GM19455 (cell line): Measurements from ENCODE around the gene ANO2.

ENCODE experiments used
- ATAC-seq: cut with Tn5 transposase; IDR thresholded peaks from one replicate; pipeline ENCODE4 v1.9.1; 2021; ENCODE audit not compliant: unreplicated experiment

The ANO2 gene

GRCh38 chr12:5733916-5734315 is 211.1 kb downstream of the ANO2 start:
- ATAC-seq, result no peak

- ATAC-seq, result no peak
These were observed 211.8 kb downstream of the ANO2 start for GRCh38 chr12:5733136-5733755.

- ATAC-seq, result no peak
These were observed 214.1 kb downstream of the ANO2 start for GRCh38 chr12:5730962-5731361.

GRCh38 chr12:5723711-5724252 is 221.3 kb downstream of the ANO2 start:
- ATAC-seq, result no peak

GRCh38 chr12:5723071-5723470 is 222.0 kb downstream of the ANO2 start:
- ATAC-seq, result no peak

GRCh38 chr12:5720381-5721005 is 224.6 kb downstream of the ANO2 start:
- no peak for ATAC-seq

- no peak for ATAC-seq
These were observed 226.4 kb downstream of the ANO2 start for GRCh38 chr12:5718680-5719079.

- no peak for ATAC-seq
These were observed 227.0 kb downstream of the ANO2 start for GRCh38 chr12:5718073-5718472.

GRCh38 chr12:5716976-5717375 is 228.1 kb downstream of the ANO2 start:
- no peak for ATAC-seq

GRCh38 chr12:5716201-5716600 is 228.9 kb downstream of the ANO2 start:
- no peak for ATAC-seq

- no peak for ATAC-seq
These were observed 230.0 kb downstream of the ANO2 start for GRCh38 chr12:5715021-5715420.

GRCh38 chr12:5713599-5714081 is 231.4 kb downstream of the ANO2 start:
- ATAC-seq, result no peak

- ATAC-seq, result no peak
These were observed 234.7 kb downstream of the ANO2 start for GRCh38 chr12:5710260-5710878.

GRCh38 chr12:5708371-5708770 is 236.7 kb downstream of the ANO2 start:
- ATAC-seq, result no peak

- ATAC-seq, result no peak
These were observed 238.8 kb downstream of the ANO2 start for GRCh38 chr12:5706247-5706646.

GRCh38 chr12:5705791-5706190 is 239.3 kb downstream of the ANO2 start:
- ATAC-seq, result no peak

GRCh38 chr12:5694759-5695409 is 250.2 kb downstream of the ANO2 start:
- ATAC-seq, result no peak

GRCh38 chr12:5692850-5693249 is 252.2 kb downstream of the ANO2 start:
- ATAC-seq, result no peak

- no peak for ATAC-seq
These were observed 253.1 kb downstream of the ANO2 start for GRCh38 chr12:5691943-5692342.

- ATAC-seq, result no peak
These were observed 254.8 kb downstream of the ANO2 start for GRCh38 chr12:5690240-5690639.

- ATAC-seq, result no peak
These were observed 255.3 kb downstream of the ANO2 start for GRCh38 chr12:5689773-5690172.

GRCh38 chr12:5688226-5688625 is 256.8 kb downstream of the ANO2 start:
- no peak for ATAC-seq
